NCI-H2227 (cell line): ENCODE data around the gene SLC22A6.

ENCODE experiments used
- DNase-seq: peaks from one replicate; lab custom pipeline; 2025; ENCODE audit not compliant: unreplicated experiment; lab: John Stamatoyannopoulos, UW

Gene SLC22A6

GRCh38 chr11:62984451-62984991, at the start of gene SLC22A6:
Gene SLC22A6 (minus strand): TSS chr11:62984967. CDS start chr11:62984690, 277 bp downstream.
- no peak for DNase-seq

- DNase-seq, result no peak
Observed at GRCh38 chr11:63032457-63032856, 47.7 kb upstream of the SLC22A6 start.

GRCh38 chr11:63023841-63024648, 39.3 kb upstream of the SLC22A6 start:
- DNase-seq, result peak; percentile 89

GRCh38 chr11:63023222-63023814, 38.6 kb upstream of the SLC22A6 start:
- no peak for DNase-seq

GRCh38 chr11:63022441-63022840, 37.7 kb upstream of the SLC22A6 start:
- no peak for DNase-seq

- no peak for DNase-seq
Observed at GRCh38 chr11:63020671-63021291, 36.0 kb upstream of the SLC22A6 start.

- no peak for DNase-seq
Observed at GRCh38 chr11:63019506-63019905, 34.7 kb upstream of the SLC22A6 start.

GRCh38 chr11:63017306-63017974, 32.7 kb upstream of the SLC22A6 start:
- peak; percentile 28 for DNase-seq

- DNase-seq, result no peak
Observed at GRCh38 chr11:63015521-63016215, 30.9 kb upstream of the SLC22A6 start, which contains the start of gene SLC22A8. Gene SLC22A8 (minus strand): TSS chr11:63015841. CDS start chr11:63014958, 883 bp downstream.

- no peak for DNase-seq
Observed at GRCh38 chr11:63014408-63015055, 29.8 kb upstream of the SLC22A6 start.

GRCh38 chr11:63012839-63013238, 28.1 kb upstream of the SLC22A6 start:
- DNase-seq, result no peak

GRCh38 chr11:63012430-63012829, 27.7 kb upstream of the SLC22A6 start:
- no peak for DNase-seq

GRCh38 chr11:63010934-63011439, 26.2 kb upstream of the SLC22A6 start:
- DNase-seq, result no peak

GRCh38 chr11:63007920-63008319, 23.2 kb upstream of the SLC22A6 start:
- DNase-seq, result no peak

- no peak for DNase-seq
Observed at GRCh38 chr11:63001456-63001855, 16.7 kb upstream of the SLC22A6 start.

GRCh38 chr11:62999649-63000048, 14.9 kb upstream of the SLC22A6 start:
- no peak for DNase-seq

GRCh38 chr11:62999156-62999555, 14.4 kb upstream of the SLC22A6 start:
- DNase-seq, result no peak

- no peak for DNase-seq
Observed at GRCh38 chr11:62996271-62996670, 11.5 kb upstream of the SLC22A6 start.

GRCh38 chr11:62994775-62995174, 10.0 kb upstream of the SLC22A6 start:
- DNase-seq, result no peak

GRCh38 chr11:62988276-62988675, 3.5 kb upstream of the SLC22A6 start:
- no peak for DNase-seq
